Natural killer cell (primary cell): Measurements from ENCODE around the gene HRH4. TPM values are rescaled to one million over a fixed set of nuclear protein-coding genes. Genes with fewer than 3 reads are reported as not detected.

ENCODE experiments used
- ATAC-seq, 3 donors: fragments of 150-1000 bp in 2 of 3; fragments of 200-7000 bp in 1 of 3; cut with Tn5 transposase; 1 replicate in 1 of 3; 2 replicates in 2 of 3; pipeline ENCODE4 v1.10.0; 2021; ENCODE audit warnings: mild to moderate bottlenecking in 2 of 3, moderate library complexity in 2 of 3
- DNase-seq, 2 donors: peaks; one replicate each; pipeline versions ENCODE4 v3.0.0 to v3.0.0-alpha.2; 2013 to 2021; ENCODE audit warnings: mixed read lengths in 1 of 2
- H3K27ac ChIP-seq: one replicate; pipeline ENCODE4 v1.5.1; 2013; ENCODE audit warnings: mild to moderate bottlenecking, low read length
- H3K27me3 ChIP-seq: one replicate; pipeline ENCODE4 v1.6.1; 2013; ENCODE audit warnings: low read length; ENCODE audit not compliant: control insufficient read depth, insufficient read depth
- H3K36me3 ChIP-seq: one replicate; pipeline ENCODE4 v1.6.1; 2013; ENCODE audit warnings: low read length; ENCODE audit not compliant: control insufficient read depth, insufficient read depth
- H3K4me1 ChIP-seq: one replicate; pipeline ENCODE4 v1.6.1; 2013; ENCODE audit warnings: low read length; ENCODE audit not compliant: control insufficient read depth, insufficient read depth
- H3K4me3 ChIP-seq: one replicate; pipeline ENCODE4 v1.5.1; 2013; ENCODE audit warnings: low read length
- H3K9me3 ChIP-seq: one replicate; pipeline ENCODE4 v1.6.1; 2013; ENCODE audit warnings: low read length; ENCODE audit not compliant: control insufficient read depth, insufficient read depth
- H3K27ac Mint-ChIP-seq, 2 donors: one replicate each; pipeline ENCODE4 v1.8.0; 2022; ENCODE audit warnings: mild to moderate bottlenecking in 2 of 2, mixed read lengths in 2 of 2, moderate library complexity in 1 of 2
- H3K27me3 Mint-ChIP-seq, 2 donors: one replicate each; pipeline ENCODE4 v1.8.0; 2022; ENCODE audit warnings: low read depth in 2 of 2, mixed read lengths in 2 of 2
- H3K36me3 Mint-ChIP-seq: one replicate; pipeline ENCODE4 v1.8.0; 2022; ENCODE audit warnings: mixed read lengths
- H3K4me1 Mint-ChIP-seq, 2 donors: one replicate each; pipeline ENCODE4 v1.8.0; 2022; ENCODE audit warnings: mixed read lengths in 2 of 2
- H3K4me3 Mint-ChIP-seq: one replicate; pipeline ENCODE4 v1.8.0; 2022; ENCODE audit warnings: mild to moderate bottlenecking, moderate library complexity, mixed read lengths
- H3K9me3 Mint-ChIP-seq, 2 donors: one replicate each; pipeline ENCODE4 v1.8.0; 2022; ENCODE audit warnings: mixed read lengths in 2 of 2
- CTCF ChIP-seq: fragments of 200-600 bp; IDR thresholded peaks from one replicate; pipeline ENCODE4 v1.8.0; 2022; ENCODE audit warnings: antibody characterized with exemption
- WGBS: methylation state at CpG from one replicate; pipeline ENCODE4 v1.1.7; 2013; ENCODE audit warnings: missing lambda C conversion rate; ENCODE audit not compliant: insufficient coverage; 5-methylcytosine and 5-hydroxymethylcytosine counted together
- intact Hi-C: fragments of 100-400 bp; cut with micrococcal nuclease; formaldehyde crosslinking; loops from one replicate; pipeline ENCODE4 v1.14.2; 2022
- total RNA-seq, 4 donors: library from RNA; stranded (reverse); fragments of 120-200 nt in 1 of 4; gene quantifications; one replicate each; pipeline versions ENCODE4 v1.2.3 to v1.2.4, GENCODE V29; 2013 to 2022

Gene HRH4
- total RNA-seq, 3 donors from 2014 or later (not counting 1 experiment from before 2014, with no cell fraction given) = 0.23 to 13.9 TPM; not detected in 1

DNA sequence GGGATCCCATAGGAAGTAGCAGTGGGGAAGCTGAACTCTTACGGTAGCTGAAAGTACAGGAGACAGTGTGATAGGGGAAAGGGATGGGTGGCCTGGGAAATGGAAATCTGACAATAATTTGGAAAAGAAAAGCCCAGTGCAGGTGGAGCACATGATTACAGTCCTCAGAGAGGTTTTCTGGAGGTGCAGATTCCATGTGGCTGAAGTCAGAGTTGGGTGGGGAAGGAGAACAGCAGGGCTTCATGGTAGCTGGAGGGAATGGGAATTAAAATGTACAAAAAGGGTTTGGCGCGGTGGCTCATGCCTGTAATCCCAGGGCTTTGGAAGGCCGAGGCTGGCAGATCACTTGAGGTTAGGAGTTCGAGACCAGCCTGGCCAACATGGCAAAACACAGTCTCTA lies 12.2 kb downstream of the HRH4 start:
- no peak overlapping the region for H3K4me3 ChIP-seq
- ATAC-seq (no peak), DNase-seq (no peak)
- 96% methylated on average over 4 of the region's 5 CpGs for WGBS
- no peaks in the 10 kb centered on the region for H3K27me3 ChIP-seq
- H3K4me1 Mint-ChIP-seq = no peaks in the 10 kb centered on the region
- intact Hi-C loops = no loop called here
- H3K4me3 Mint-ChIP-seq = no peak overlapping the region
- no peaks in the 10 kb centered on the region for H3K36me3 Mint-ChIP-seq
- peaks cover 14 to 22% of the 10 kb centered on the region in 2 donors for H3K27me3 Mint-ChIP-seq
- no peak overlapping the region for H3K27ac ChIP-seq
- H3K4me1 ChIP-seq = no peaks in the 10 kb centered on the region
- H3K36me3 ChIP-seq = no peaks in the 10 kb centered on the region
- no peaks in the 10 kb centered on the region for H3K9me3 Mint-ChIP-seq
- H3K9me3 ChIP-seq = no peaks in the 10 kb centered on the region
- no peak overlapping the region for H3K27ac Mint-ChIP-seq
- TF ChIP-seq CTCF = no peak

DNA sequence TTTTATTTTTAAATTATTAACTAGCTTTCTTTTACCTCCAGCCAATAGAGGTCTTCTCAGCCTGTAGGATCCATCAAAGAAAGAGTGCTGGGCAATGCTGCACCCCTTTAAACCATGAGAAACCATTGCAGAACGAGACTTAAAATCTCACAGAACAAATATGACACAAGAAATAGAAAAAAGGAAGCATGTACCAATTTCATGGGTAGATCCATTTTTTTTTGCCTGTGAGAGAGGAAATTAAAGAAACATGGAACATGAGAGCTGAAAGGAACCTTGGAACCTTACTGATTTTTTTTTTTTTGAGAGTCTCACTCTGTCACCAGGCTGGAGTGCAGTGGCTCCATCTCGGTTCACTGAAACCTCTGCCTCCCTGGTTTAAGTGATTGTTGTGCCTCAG lies 14.0 kb downstream of the HRH4 start:
- Histone ChIP-seq H3K4me3 (no peak overlapping the region), H3K9me3 (no peaks in the 10 kb centered on the region), H3K36me3 (no peaks in the 10 kb centered on the region), H3K4me1 (no peaks in the 10 kb centered on the region), H3K27ac (no peak overlapping the region), H3K27me3 (no peaks in the 10 kb centered on the region)
- Mint-ChIP-seq H3K9me3 (no peaks in the 10 kb centered on the region), H3K36me3 (no peaks in the 10 kb centered on the region), H3K27ac (no peak overlapping the region), H3K4me1 (no peaks in the 10 kb centered on the region), H3K27me3 (peaks cover 14 to 29% of the 10 kb centered on the region in 2 donors), H3K4me3 (no peak overlapping the region)
- ATAC-seq (no peak), DNase-seq (no peak)
- 96% methylated on average over 1 of the region's 2 CpGs for WGBS
- intact Hi-C loops = no loop called here
- no peak for TF ChIP-seq CTCF

GRCh38 chr18:24475926-24476589 lies 15.6 kb downstream of the HRH4 start:
- Mint-ChIP-seq H3K27ac (no peak overlapping the region), H3K9me3 (no peaks in the 10 kb centered on the region), H3K36me3 (no peaks in the 10 kb centered on the region), H3K4me3 (no peak overlapping the region), H3K27me3 (peaks cover 20 to 39% of the 10 kb centered on the region in 2 donors), H3K4me1 (no peaks in the 10 kb centered on the region)
- no peaks in the 10 kb centered on the region for H3K9me3 ChIP-seq
- no peak overlapping the region for H3K27ac ChIP-seq
- 85% methylated on average over 4 of the region's 6 CpGs for WGBS
- H3K4me1 ChIP-seq = no peaks in the 10 kb centered on the region
- no peaks in the 10 kb centered on the region for H3K27me3 ChIP-seq
- no peak for DNase-seq
- no peak for ATAC-seq
- no peak overlapping the region for H3K4me3 ChIP-seq
- no peaks in the 10 kb centered on the region for H3K36me3 ChIP-seq
- TF ChIP-seq CTCF = no peak
- intact Hi-C loops = no loop called here

DNA sequence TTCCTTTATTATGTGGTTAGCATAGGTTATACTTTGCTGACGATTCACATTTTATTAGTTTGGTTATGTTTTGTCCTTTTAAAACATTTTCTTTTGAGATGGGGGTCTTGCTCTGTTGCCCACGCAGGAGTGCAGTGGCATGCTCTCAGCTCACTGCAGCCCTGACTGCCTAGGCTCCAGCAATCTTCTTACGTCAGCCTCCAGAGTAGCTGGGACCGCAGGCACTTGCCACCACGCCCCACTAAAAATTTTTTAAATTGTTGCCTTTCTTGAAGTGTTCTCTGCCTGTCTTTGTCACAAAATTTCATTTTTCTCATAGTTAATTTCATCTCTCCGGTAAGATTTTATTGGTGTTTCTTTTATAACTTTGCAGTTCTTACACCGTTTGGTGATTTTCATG lies 18.9 kb downstream of the HRH4 start:
- no peak for DNase-seq
- H3K36me3 ChIP-seq = no peaks in the 10 kb centered on the region
- ATAC-seq = no peak
- no peaks in the 10 kb centered on the region for H3K4me1 ChIP-seq
- no peaks in the 10 kb centered on the region for H3K36me3 Mint-ChIP-seq
- H3K4me1 Mint-ChIP-seq = no peaks in the 10 kb centered on the region
- H3K27me3 Mint-ChIP-seq = peaks cover 15 to 31% of the 10 kb centered on the region in 2 donors
- H3K9me3 ChIP-seq = no peaks in the 10 kb centered on the region
- no peak overlapping the region for H3K27ac Mint-ChIP-seq
- intact Hi-C loops = no loop called here
- no peaks in the 10 kb centered on the region for H3K9me3 Mint-ChIP-seq
- WGBS = 84% methylated on average over 5 of the region's 7 CpGs
- TF ChIP-seq CTCF = no peak
- H3K27ac ChIP-seq = no peak overlapping the region
- no peaks in the 10 kb centered on the region for H3K27me3 ChIP-seq
- H3K4me3 Mint-ChIP-seq = no peak overlapping the region
- no peak overlapping the region for H3K4me3 ChIP-seq
